Measurements from ENCODE around the gene TTLL1.
A peak's percentile ranks its signal among the peaks of the same experiment; 100 is the strongest.

Gene TTLL1

GRCh38 chr22:43088984-43089717 lies at the start of gene TTLL1:
Gene TTLL1, minus strand, starts transcription at chr22:43089391. Its CDS starts 13,805 bp downstream, at chr22:43075586.
- no peak within 1 kb of the TSS for H3K27ac ChIP-seq (ENCODE audit: low read depth, low read length)
- H3K4me1 ChIP-seq (ENCODE audit: control insufficient read depth, low read length): peaks cover 22% of the 10 kb centered on the region
- no peaks in the 10 kb centered on the region for H3K79me2 ChIP-seq (ENCODE audit: control insufficient read depth, low read length)
- no peak for TF ChIP-seq CTCF (IDR thresholded peaks at IDR 0.05; ENCODE audit: low read depth, low read length, poor library complexity, severe bottlenecking)
- no peak for TF ChIP-seq EZH2phosphoT487 (IDR thresholded peaks at IDR 0.05; ENCODE audit: borderline replicate concordance, low read length)
- no peaks in the 10 kb centered on the region for H3K9me3 ChIP-seq (ENCODE audit: control insufficient read depth, insufficient read depth, low read length)
- peak within 1 kb of the TSS; percentile 71 for H3K4me3 ChIP-seq (ENCODE audit: low read length)
- no peaks in the 10 kb centered on the region for H3K36me3 ChIP-seq (ENCODE audit: control insufficient read depth, low read length)
- no peaks in the 10 kb centered on the region for H3K27me3 ChIP-seq (ENCODE audit: control insufficient read depth, low read length)
- peak within 1 kb of the TSS; percentile 73 for H3K4me2 ChIP-seq (ENCODE audit: low read length)
- peaks cover 3% of the 10 kb centered on the region; the same call in 1 of the 2 replicates for H3F3A ChIP-seq (ENCODE audit: control insufficient read depth, insufficient read depth)
- no peaks in the 10 kb centered on the region for H4K20me1 ChIP-seq (ENCODE audit: control insufficient read depth, insufficient read depth, low read depth, low read length)
- H3K9me2 ChIP-seq (replicated peaks; ENCODE audit: control insufficient read depth, low read length): no peaks in the 10 kb centered on the region

GRCh38 chr22:43136801-43137200 lies 47.6 kb upstream of the TTLL1 start:
- no peak overlapping the region for H3K4me3 ChIP-seq (ENCODE audit: low read length)
- H3F3A ChIP-seq (ENCODE audit: control insufficient read depth, insufficient read depth): no peaks in the 10 kb centered on the region
- H3K36me3 ChIP-seq (ENCODE audit: control insufficient read depth, low read length): peaks cover 84% of the 10 kb centered on the region
- H4K20me1 ChIP-seq (ENCODE audit: control insufficient read depth, insufficient read depth, low read depth, low read length): peaks cover 3% of the 10 kb centered on the region; the same call in 1 of the 2 replicates
- peaks cover 19% of the 10 kb centered on the region for H3K79me2 ChIP-seq (ENCODE audit: control insufficient read depth, low read length)
- TF ChIP-seq CTCF (IDR thresholded peaks at IDR 0.05; ENCODE audit: low read depth, low read length, poor library complexity, severe bottlenecking): no peak
- TF ChIP-seq EZH2phosphoT487 (IDR thresholded peaks at IDR 0.05; ENCODE audit: borderline replicate concordance, low read length): no peak
- no peaks in the 10 kb centered on the region for H3K9me3 ChIP-seq (ENCODE audit: control insufficient read depth, insufficient read depth, low read length)
- H3K27me3 ChIP-seq (ENCODE audit: control insufficient read depth, low read length): no peaks in the 10 kb centered on the region
- no peak overlapping the region for H3K27ac ChIP-seq (ENCODE audit: low read depth, low read length)
- H3K4me2 ChIP-seq (ENCODE audit: low read length): no peak overlapping the region
- H3K4me1 ChIP-seq (ENCODE audit: control insufficient read depth, low read length): peaks cover 9% of the 10 kb centered on the region
- no peaks in the 10 kb centered on the region for H3K9me2 ChIP-seq (replicated peaks; ENCODE audit: control insufficient read depth, low read length)

- H4K20me1 ChIP-seq (ENCODE audit: control insufficient read depth, insufficient read depth, low read depth, low read length): no peaks in the 10 kb centered on the region
- no peaks in the 10 kb centered on the region for H3K27me3 ChIP-seq (ENCODE audit: control insufficient read depth, low read length)
- peaks cover 13% of the 10 kb centered on the region for H3K79me2 ChIP-seq (ENCODE audit: control insufficient read depth, low read length)
- H3K9me2 ChIP-seq (replicated peaks; ENCODE audit: control insufficient read depth, low read length): no peaks in the 10 kb centered on the region
- H3K27ac ChIP-seq (ENCODE audit: low read depth, low read length): no peak overlapping the region
- H3F3A ChIP-seq (ENCODE audit: control insufficient read depth, insufficient read depth): no peaks in the 10 kb centered on the region
- H3K9me3 ChIP-seq (ENCODE audit: control insufficient read depth, insufficient read depth, low read length): no peaks in the 10 kb centered on the region
- H3K4me1 ChIP-seq (ENCODE audit: control insufficient read depth, low read length): peaks cover 6% of the 10 kb centered on the region; the same call in 1 of the 2 replicates
- peaks cover 81% of the 10 kb centered on the region for H3K36me3 ChIP-seq (ENCODE audit: control insufficient read depth, low read length)
- H3K4me3 ChIP-seq (ENCODE audit: low read length): no peak overlapping the region
- H3K4me2 ChIP-seq (ENCODE audit: low read length): no peak overlapping the region
- TF ChIP-seq CTCF (IDR thresholded peaks at IDR 0.05; ENCODE audit: low read depth, low read length, poor library complexity, severe bottlenecking) (peak; percentile 92), EZH2phosphoT487 (IDR thresholded peaks at IDR 0.05; ENCODE audit: borderline replicate concordance, low read length) (no peak)
Observed at GRCh38 chr22:43136255-43136654, 47.1 kb upstream of the TTLL1 start.

Measured in DOHH2 (cell line).